Activated CD4-positive, alpha-beta T cell treated with anti-CD3 and anti-CD28 coated beads for 36 hours (primary cell): Measurements from ENCODE around the gene COL4A2. TPM values are rescaled to one million over a fixed set of nuclear protein-coding genes. Genes with fewer than 3 reads are reported as not detected.

Experiments
- ATAC-seq: fragments of 200-7000 bp; cut with Tn5 transposase; one replicate; pipeline ENCODE4 v1.10.0; 2021; ENCODE audit warnings: mild to moderate bottlenecking, moderate library complexity
- CTCF ChIA-PET: fragments of 350-600 bp; sonication (Branson Sonifier 250); formaldehyde crosslinking; loops from one replicate; lab custom pipeline; 2021; ENCODE audit warnings: antibody characterized with exemption; lab: Charles Lee
- POLR2A ChIA-PET: fragments of 350-600 bp; sonication (Branson Sonifier 250); formaldehyde crosslinking; loops from one replicate; lab custom pipeline; 2021; ENCODE audit warnings: antibody characterized with exemption, inconsistent platforms; lab: Charles Lee
- DNase-seq: peaks from one replicate; pipeline ENCODE4 v3.0.0-alpha.2; 2020
- H3K27ac Mint-ChIP-seq: one replicate; pipeline ENCODE4 v1.8.0; 2021; ENCODE audit warnings: mixed read lengths
- H3K27me3 Mint-ChIP-seq: one replicate; pipeline ENCODE4 v1.8.0; 2021; ENCODE audit warnings: mixed read lengths
- H3K36me3 Mint-ChIP-seq: one replicate; pipeline ENCODE4 v1.8.0; 2021; ENCODE audit warnings: low read depth, mixed read lengths
- H3K4me1 Mint-ChIP-seq: one replicate; pipeline ENCODE4 v1.8.0; 2021; ENCODE audit warnings: mixed read lengths
- H3K4me3 Mint-ChIP-seq: one replicate; pipeline ENCODE4 v1.8.0; 2021; ENCODE audit warnings: mild to moderate bottlenecking, moderate library complexity, mixed read lengths
- H3K9me3 Mint-ChIP-seq: one replicate; pipeline ENCODE4 v1.8.0; 2021; ENCODE audit warnings: low read depth, mixed read lengths
- intact Hi-C, 2 experiments: fragments of 100-400 bp; cut with DNase I in 1 of 2; cut with micrococcal nuclease in 1 of 2; formaldehyde crosslinking; loops; one replicate each; pipeline versions ENCODE4 v1.14.2 to v1.15.1; 2022 to 2024; cut with DNase I, micrococcal nuclease
- total RNA-seq, 2 experiments: library from RNA; stranded (reverse); gene quantifications; one replicate each; pipeline ENCODE4 v1.2.3, GENCODE V29; 2021

COL4A2 gene
- total RNA-seq, 2 experiments from 2014 or later: not detected

- Mint-ChIP-seq H3K36me3 (no peaks in the 10 kb centered on the region), H3K27ac (no peak overlapping the region)
- CTCF ChIA-PET: interaction anchor here (0.7 kb wide), 1 partner anchor 30 kb away, joined by 3 read pairs; no protein-coding TSS in a partner anchor
Observed at GRCh38 chr13:110380359-110381028, 73.4 kb downstream of the COL4A2 start.

GRCh38 chr13:110381029-110381360 is 73.9 kb downstream of the COL4A2 start:
- Mint-ChIP-seq H3K27me3 (peaks cover 14% of the 10 kb centered on the region), H3K4me1 (peaks cover 6% of the 10 kb centered on the region), H3K9me3 (peaks cover 13% of the 10 kb centered on the region), H3K27ac (no peak overlapping the region), H3K4me3 (no peak overlapping the region), H3K36me3 (no peaks in the 10 kb centered on the region)
- POLR2A ChIA-PET: no interaction called here
- ATAC-seq (no peak), DNase-seq (no peak)
- intact Hi-C loops: loop anchor here in 1 of 2 experiments (10.0 kb wide), 1 partner anchor 246 kb away; no protein-coding TSS in a partner anchor
- CTCF ChIA-PET: no interaction called here

More at GRCh38 chr13:110380359-110381028, 73.4 kb downstream of the COL4A2 start:
- POLR2A ChIA-PET: no interaction called here
- ATAC-seq: no peak
- Mint-ChIP-seq H3K27me3 (peaks cover 16% of the 10 kb centered on the region), H3K9me3 (peaks cover 13% of the 10 kb centered on the region), H3K4me1 (peaks cover 6% of the 10 kb centered on the region), H3K4me3 (no peak overlapping the region)
- intact Hi-C loops: loop anchor here in 1 of 2 experiments (10.0 kb wide), 1 partner anchor 246 kb away; no protein-coding TSS in a partner anchor
- DNase-seq: no peak

GRCh38 chr13:110382229-110382628 is 75.1 kb downstream of the COL4A2 start:
- Mint-ChIP-seq H3K36me3 (no peaks in the 10 kb centered on the region), H3K9me3 (peaks cover 13% of the 10 kb centered on the region), H3K27ac (no peak overlapping the region), H3K4me3 (no peak overlapping the region), H3K4me1 (peaks cover 6% of the 10 kb centered on the region), H3K27me3 (peaks cover 11% of the 10 kb centered on the region)
- POLR2A ChIA-PET: no interaction called here
- CTCF ChIA-PET: no interaction called here
- ATAC-seq (peak; percentile 65), DNase-seq (peak; percentile 41)
- intact Hi-C loops: loop anchor here in 1 of 2 experiments (10.0 kb wide), 1 partner anchor 247 kb away; no protein-coding TSS in a partner anchor

GRCh38 chr13:110382830-110383229 is 75.7 kb downstream of the COL4A2 start:
- DNase-seq: no peak
- peaks cover 8% of the 10 kb centered on the region for H3K4me1 Mint-ChIP-seq
- peaks cover 11% of the 10 kb centered on the region for H3K27me3 Mint-ChIP-seq
- no peak for ATAC-seq
- peaks cover 13% of the 10 kb centered on the region for H3K9me3 Mint-ChIP-seq
- ChIA-PET POLR2A (no interaction called here), CTCF (no interaction called here)
- no peak overlapping the region for H3K27ac Mint-ChIP-seq
- no peaks in the 10 kb centered on the region for H3K36me3 Mint-ChIP-seq
- intact Hi-C loops: loop anchor here in 1 of 2 experiments (10.0 kb wide), 1 partner anchor 248 kb away; no protein-coding TSS in a partner anchor
- no peak overlapping the region for H3K4me3 Mint-ChIP-seq

GRCh38 chr13:110387451-110388107 is 80.5 kb downstream of the COL4A2 start:
- CTCF ChIA-PET: interaction anchor here (0.6 kb wide), 1 partner anchor 1486 kb away, joined by 4 read pairs; no protein-coding TSS in a partner anchor

GRCh38 chr13:110388108-110388943 is 81.2 kb downstream of the COL4A2 start:
- Mint-ChIP-seq H3K36me3 (no peaks in the 10 kb centered on the region), H3K4me1 (peaks cover 8% of the 10 kb centered on the region), H3K4me3 (no peak overlapping the region), H3K27ac (no peak overlapping the region), H3K27me3 (peaks cover 35% of the 10 kb centered on the region), H3K9me3 (peaks cover 6% of the 10 kb centered on the region)
- DNase-seq (no peak), ATAC-seq (no peak)
- CTCF ChIA-PET: interaction anchor here (0.6 kb wide), 1 partner anchor 1487 kb away, joined by 4 read pairs; no protein-coding TSS in a partner anchor
- POLR2A ChIA-PET: no interaction called here
- intact Hi-C loops: loop anchor here in 1 of 2 experiments (10.0 kb wide), 1 partner anchor 254 kb away; no protein-coding TSS in a partner anchor

More at GRCh38 chr13:110387451-110388107, 80.5 kb downstream of the COL4A2 start:
- DNase-seq: peak; percentile 46
- H3K4me1 Mint-ChIP-seq: peaks cover 8% of the 10 kb centered on the region
- H3K36me3 Mint-ChIP-seq: no peaks in the 10 kb centered on the region
- peaks cover 6% of the 10 kb centered on the region for H3K9me3 Mint-ChIP-seq
- no peak overlapping the region for H3K4me3 Mint-ChIP-seq
- peak; percentile 76 for ATAC-seq
- POLR2A ChIA-PET: no interaction called here
- peaks cover 35% of the 10 kb centered on the region for H3K27me3 Mint-ChIP-seq
- no peak overlapping the region for H3K27ac Mint-ChIP-seq
- intact Hi-C loops: loop anchor here in 1 of 2 experiments (10.0 kb wide), 1 partner anchor 253 kb away; no protein-coding TSS in a partner anchor

GRCh38 chr13:110390567-110390966 is 83.5 kb downstream of the COL4A2 start:
- Mint-ChIP-seq H3K27me3 (peaks cover 49% of the 10 kb centered on the region), H3K4me3 (no peak overlapping the region), H3K4me1 (peaks cover 8% of the 10 kb centered on the region), H3K27ac (no peak overlapping the region), H3K9me3 (peaks cover 1% of the 10 kb centered on the region), H3K36me3 (no peaks in the 10 kb centered on the region)
- POLR2A ChIA-PET: no interaction called here
- intact Hi-C loops: no loop called here
- DNase-seq (no peak), ATAC-seq (no peak)
- CTCF ChIA-PET: no interaction called here

GRCh38 chr13:110391273-110391672 is 84.2 kb downstream of the COL4A2 start:
- Mint-ChIP-seq H3K4me3 (no peak overlapping the region), H3K27ac (no peak overlapping the region), H3K27me3 (peaks cover 56% of the 10 kb centered on the region), H3K4me1 (peaks cover 8% of the 10 kb centered on the region), H3K9me3 (peaks cover 1% of the 10 kb centered on the region), H3K36me3 (no peaks in the 10 kb centered on the region)
- ATAC-seq (no peak), DNase-seq (no peak)
- intact Hi-C loops: no loop called here
- ChIA-PET CTCF (no interaction called here), POLR2A (no interaction called here)

GRCh38 chr13:110392510-110393240 is 85.6 kb downstream of the COL4A2 start:
- no peak for DNase-seq
- no peaks in the 10 kb centered on the region for H3K36me3 Mint-ChIP-seq
- peaks cover 8% of the 10 kb centered on the region for H3K4me1 Mint-ChIP-seq
- no peak overlapping the region for H3K4me3 Mint-ChIP-seq
- ChIA-PET CTCF (no interaction called here), POLR2A (no interaction called here)
- intact Hi-C loops: no loop called here
- H3K27ac Mint-ChIP-seq: no peak overlapping the region
- H3K9me3 Mint-ChIP-seq: peaks cover 1% of the 10 kb centered on the region
- no peak for ATAC-seq
- peaks cover 69% of the 10 kb centered on the region for H3K27me3 Mint-ChIP-seq

- no peak overlapping the region for H3K27ac Mint-ChIP-seq
- no peaks in the 10 kb centered on the region for H3K4me1 Mint-ChIP-seq
- no peak overlapping the region for H3K4me3 Mint-ChIP-seq
- ChIA-PET CTCF (no interaction called here), POLR2A (no interaction called here)
- H3K27me3 Mint-ChIP-seq: peaks cover 73% of the 10 kb centered on the region
- intact Hi-C loops: no loop called here
- DNase-seq (no peak), ATAC-seq (no peak)
- H3K36me3 Mint-ChIP-seq: no peaks in the 10 kb centered on the region
- H3K9me3 Mint-ChIP-seq: peaks cover 1% of the 10 kb centered on the region
Observed at GRCh38 chr13:110393761-110394160, 86.7 kb downstream of the COL4A2 start.
